Measurements from ENCODE around the gene POLR3A. TPM values are rescaled to one million over a fixed set of nuclear protein-coding genes. Genes with fewer than 3 reads are reported as not detected.
"Not testable (repeated sequence)": the region's sequence is repeated elsewhere in the genome, so short reads cannot be mapped to it uniquely, and the experiment has no call there.

Gene POLR3A
- total and polyA plus RNA-seq, 2 experiments from 2014 or later = 16.8 to 19.5 TPM

DNA sequence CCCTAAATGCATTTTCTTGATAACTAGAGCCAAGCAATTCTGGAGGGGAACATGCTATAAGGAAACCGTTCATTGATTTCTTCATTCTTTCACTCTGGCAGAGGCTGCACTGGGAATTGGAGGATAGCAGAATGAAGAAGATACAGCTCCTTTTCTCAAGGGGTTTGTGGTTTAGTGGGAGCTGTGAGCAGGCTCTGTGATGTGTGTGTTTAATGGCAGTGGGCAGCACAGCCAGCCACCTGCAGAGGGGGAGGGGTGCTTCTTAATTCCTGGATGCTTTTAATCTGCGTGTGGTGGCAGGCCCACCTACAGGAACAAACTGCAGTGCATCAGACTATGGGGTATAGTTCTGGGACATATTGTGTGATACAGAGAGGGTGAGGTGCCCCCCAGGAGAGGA, 36.3 kb upstream of the POLR3A start:
- no peaks in the 10 kb centered on the region for H3K9me3 ChIP-seq (ENCODE audit: low read depth)
- no peaks in the 10 kb centered on the region for H3K36me3 ChIP-seq
- no peaks in the 10 kb centered on the region for H3K27me3 ChIP-seq
- TF ChIP-seq, protein P1, sequence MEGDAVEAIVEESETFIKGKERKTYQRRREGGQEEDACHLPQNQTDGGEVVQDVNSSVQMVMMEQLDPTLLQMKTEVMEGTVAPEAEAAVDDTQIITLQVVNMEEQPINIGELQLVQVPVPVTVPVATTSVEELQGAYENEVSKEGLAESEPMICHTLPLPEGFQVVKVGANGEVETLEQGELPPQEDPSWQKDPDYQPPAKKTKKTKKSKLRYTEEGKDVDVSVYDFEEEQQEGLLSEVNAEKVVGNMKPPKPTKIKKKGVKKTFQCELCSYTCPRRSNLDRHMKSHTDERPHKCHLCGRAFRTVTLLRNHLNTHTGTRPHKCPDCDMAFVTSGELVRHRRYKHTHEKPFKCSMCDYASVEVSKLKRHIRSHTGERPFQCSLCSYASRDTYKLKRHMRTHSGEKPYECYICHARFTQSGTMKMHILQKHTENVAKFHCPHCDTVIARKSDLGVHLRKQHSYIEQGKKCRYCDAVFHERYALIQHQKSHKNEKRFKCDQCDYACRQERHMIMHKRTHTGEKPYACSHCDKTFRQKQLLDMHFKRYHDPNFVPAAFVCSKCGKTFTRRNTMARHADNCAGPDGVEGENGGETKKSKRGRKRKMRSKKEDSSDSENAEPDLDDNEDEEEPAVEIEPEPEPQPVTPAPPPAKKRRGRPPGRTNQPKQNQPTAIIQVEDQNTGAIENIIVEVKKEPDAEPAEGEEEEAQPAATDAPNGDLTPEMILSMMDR (IDR thresholded peaks at IDR 0.05; ENCODE audit: low read depth, low read length) = no peak
- DNase-seq (ENCODE audit: low read depth in 1 of 2, low spot score in 1 of 2) = no peak
- H3K27ac ChIP-seq = no peak overlapping the region
- H3K4me1 ChIP-seq (ENCODE audit: low read depth) = no peaks in the 10 kb centered on the region
- H3K4me3 ChIP-seq = no peak overlapping the region

DNA sequence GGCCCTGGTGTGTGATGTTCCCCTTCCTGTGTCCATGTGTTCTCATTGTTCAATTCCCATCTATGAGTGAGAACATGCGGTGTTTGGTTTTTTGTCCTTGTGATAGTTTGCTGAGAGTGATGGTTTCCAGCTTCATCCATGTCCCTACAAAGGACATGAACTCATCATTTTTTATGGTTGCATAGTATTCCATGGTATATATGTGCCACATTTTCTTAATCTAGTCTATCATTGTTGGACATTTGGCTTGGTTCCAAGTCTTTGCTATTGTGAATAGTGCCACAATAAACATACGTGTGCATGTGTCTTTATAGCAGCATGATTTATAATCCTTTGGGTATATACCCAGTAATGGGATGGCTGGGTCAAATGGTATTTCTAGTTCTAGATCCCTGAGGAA, 35.6 kb upstream of the POLR3A start:
- H3K9me3 ChIP-seq (ENCODE audit: low read depth); H3K27me3 ChIP-seq; H3K36me3 ChIP-seq; H3K27ac ChIP-seq; H3K4me3 ChIP-seq; H3K4me1 ChIP-seq (ENCODE audit: low read depth); DNase-seq (ENCODE audit: low read depth in 1 of 2, low spot score in 1 of 2): not testable (repeated sequence)

- Histone ChIP-seq H3K27ac (no peak overlapping the region), H3K27me3 (no peaks in the 10 kb centered on the region), H3K9me3 (ENCODE audit: low read depth) (no peaks in the 10 kb centered on the region), H3K4me3 (no peak overlapping the region), H3K4me1 (ENCODE audit: low read depth) (no peaks in the 10 kb centered on the region), H3K36me3 (no peaks in the 10 kb centered on the region)
- DNase-seq (ENCODE audit: low read depth in 1 of 2, low spot score in 1 of 2) = no peak
- TF ChIP-seq, protein P1 (IDR thresholded peaks at IDR 0.05; ENCODE audit: low read depth, low read length) = no peak
These were observed 33.9 kb upstream of the POLR3A start for GRCh38 chr10:78063236-78063635.

GRCh38 chr10:78062296-78062695, 33.0 kb upstream of the POLR3A start:
- no peak overlapping the region for H3K4me3 ChIP-seq
- no peak for DNase-seq (ENCODE audit: low read depth in 1 of 2, low spot score in 1 of 2)
- no peaks in the 10 kb centered on the region for H3K27me3 ChIP-seq
- no peaks in the 10 kb centered on the region for H3K9me3 ChIP-seq (ENCODE audit: low read depth)
- H3K4me1 ChIP-seq (ENCODE audit: low read depth) = no peaks in the 10 kb centered on the region
- no peak overlapping the region for H3K27ac ChIP-seq
- TF ChIP-seq, protein P1 (IDR thresholded peaks at IDR 0.05; ENCODE audit: low read depth, low read length) = no peak
- H3K36me3 ChIP-seq = no peaks in the 10 kb centered on the region

DNA sequence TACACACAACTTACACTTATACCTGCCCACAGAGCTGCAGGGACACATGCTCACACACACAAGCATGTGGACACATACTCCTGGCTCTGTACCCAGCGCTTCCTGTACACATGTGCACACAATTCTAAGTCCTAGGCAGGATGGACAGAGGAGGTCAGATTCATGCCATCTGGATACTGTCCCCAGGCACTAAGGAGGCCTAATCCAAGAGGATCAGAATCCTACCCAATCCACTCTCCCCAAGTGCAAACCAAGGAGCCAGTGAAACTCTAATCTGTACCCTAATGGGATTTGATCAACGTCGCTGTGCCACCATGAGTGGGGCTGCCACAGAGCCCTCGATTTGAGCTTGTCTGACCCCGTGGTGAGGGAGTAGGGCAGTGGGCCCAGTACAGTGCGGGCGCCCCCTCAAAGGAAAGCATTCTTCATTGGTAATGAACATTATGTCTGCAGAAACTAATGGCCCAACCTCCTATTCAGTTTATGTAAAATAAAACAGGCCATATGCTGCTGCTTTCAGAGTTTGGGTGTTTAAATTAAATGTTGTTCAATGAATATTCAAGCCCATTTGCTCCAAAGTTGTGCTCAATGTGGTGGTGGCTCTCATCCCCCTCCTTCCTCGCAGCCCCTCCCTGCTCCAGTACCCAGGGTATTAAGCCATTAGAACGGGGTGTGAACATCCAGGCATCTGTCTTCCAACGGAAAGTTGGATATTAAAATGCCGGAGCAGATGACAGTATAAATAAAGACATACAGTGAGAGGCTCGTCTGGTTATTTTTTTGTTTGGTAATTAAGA, 30.8 kb upstream of the POLR3A start:
- TF ChIP-seq, protein P1 (IDR thresholded peaks at IDR 0.05; ENCODE audit: low read depth, low read length) = no peak
- no peaks in the 10 kb centered on the region for H3K4me1 ChIP-seq (ENCODE audit: low read depth)
- no peaks in the 10 kb centered on the region for H3K27me3 ChIP-seq
- DNase-seq (ENCODE audit: low read depth in 1 of 2, low spot score in 1 of 2) = no peak
- H3K27ac ChIP-seq = no peak overlapping the region
- H3K9me3 ChIP-seq (ENCODE audit: low read depth) = no peaks in the 10 kb centered on the region
- no peaks in the 10 kb centered on the region for H3K36me3 ChIP-seq
- no peak overlapping the region for H3K4me3 ChIP-seq

GRCh38 chr10:78058562-78058961, 29.2 kb upstream of the POLR3A start:
- DNase-seq (ENCODE audit: low read depth in 1 of 2, low spot score in 1 of 2) = no peak
- TF ChIP-seq, protein P1 (IDR thresholded peaks at IDR 0.05; ENCODE audit: low read depth, low read length) = no peak
- Histone ChIP-seq H3K27me3 (no peaks in the 10 kb centered on the region), H3K27ac (no peak overlapping the region), H3K4me1 (ENCODE audit: low read depth) (no peaks in the 10 kb centered on the region), H3K36me3 (no peaks in the 10 kb centered on the region), H3K4me3 (no peak overlapping the region), H3K9me3 (ENCODE audit: low read depth) (no peaks in the 10 kb centered on the region)

All from cardiac muscle cell (in vitro differentiated cells and primary cell).